HepG2 (cell line): ENCODE measurements around the gene RTP3. TPM values are rescaled to one million over a fixed set of nuclear protein-coding genes. Genes with fewer than 3 reads are reported as not detected.

Experiments used
- ATAC-seq: fragments of 200-7000 bp; cut with Tn5 transposase; 3 replicates; pipeline ENCODE4 v1.9.1; 2020; ENCODE audit warnings: mild to moderate bottlenecking, moderate library complexity
- BruUV-seq: library from RNA; stranded (reverse); fragments of 400-500 nt; replicated peaks from 2 replicates; lab custom pipeline; 2021; lab: Mats Ljungman, UMichigan
- CTCF ChIA-PET: fragments of 300-600 bp; formaldehyde crosslinking; extraction: SDS; loops from one replicate; lab custom pipeline; 2021; ENCODE audit warnings: low total read pairs, inconsistent platforms, low intra/inter-chr PET ratio; lab: Yijun Ruan, JAX
- POLR2A ChIA-PET: fragments of 350-600 bp; sonication (Branson Sonifier 250); formaldehyde crosslinking; loops from one replicate; lab custom pipeline; 2020; ENCODE audit warnings: antibody characterized with exemption, inconsistent platforms; lab: Yijun Ruan, JAX
- DNase-seq: peaks from one replicate; pipeline ENCODE4 v3.0.0-alpha.2; 2015; ENCODE audit warnings: low spot score
- FAIRE-seq: peaks from 3 replicates; lab custom pipeline; 2011; peaks lifted over from hg19 to GRCh38; lab: Jason Lieb, UNC
- H2AFZ ChIP-seq: one replicate; pipeline ENCODE4 v1.6.1; 2011; ENCODE audit warnings: low read length, inconsistent platforms
- H3K27ac ChIP-seq: fragments of 300-600 bp; 3 replicates; pipeline ENCODE4 v1.8.0; 2011; ENCODE audit warnings: mixed run types, mild to moderate bottlenecking, mixed read lengths, low read length, inconsistent platforms; ENCODE audit not compliant: insufficient read depth; ENCODE audit errors: extremely low read length
- H3K27me3 ChIP-seq, 2 experiments: fragments of 200-600 bp in 1 of 2; 2 replicates in 1 of 2; 3 replicates in 1 of 2; pipeline versions ENCODE4 v1.6.0 to v1.8.0; 2011; ENCODE audit warnings: low read length in 2 of 2, mild to moderate bottlenecking in 2 of 2, moderate library complexity in 2 of 2, inconsistent platforms in 1 of 2; ENCODE audit not compliant: insufficient read depth in 2 of 2, control insufficient read depth in 1 of 2
- H3K36me3 ChIP-seq, 2 experiments: fragments of 200-600 bp in 1 of 2; replicated peaks in 1 of 2; 2 replicates in 1 of 2; 3 replicates in 1 of 2; pipeline versions ENCODE4 v1.5.1 to v1.8.0; 2011; ENCODE audit warnings: low read length in 2 of 2, inconsistent platforms in 1 of 2; ENCODE audit not compliant: insufficient read depth in 2 of 2, control insufficient read depth in 1 of 2
- H3K4me1 ChIP-seq: 2 replicates; pipeline ENCODE4 v1.5.1; 2012; ENCODE audit warnings: low read length, inconsistent platforms; ENCODE audit not compliant: insufficient read depth
- H3K4me2 ChIP-seq: 2 replicates; pipeline ENCODE4 v1.6.0; 2011; ENCODE audit warnings: low read depth, low read length, inconsistent platforms
- H3K4me3 ChIP-seq, 3 experiments: fragments of 200-600 bp in 1 of 3; sonication (generic), shearing (Covaris generic) in 1 of 3; replicated peaks in 1 of 3; 2 replicates each; pipeline ENCODE4 v1.5.1; 2011 to 2016; ENCODE audit warnings: low read length in 3 of 3, inconsistent platforms in 2 of 3, low read depth in 2 of 3, mild to moderate bottlenecking in 2 of 3, control low read depth in 1 of 3, mixed read lengths in 1 of 3; ENCODE audit not compliant: insufficient read depth in 1 of 3
- H3K79me2 ChIP-seq: one replicate; pipeline ENCODE4 v1.6.1; 2011; ENCODE audit warnings: low read length, inconsistent platforms; ENCODE audit not compliant: insufficient read depth
- H3K9ac ChIP-seq: 2 replicates; pipeline ENCODE4 v1.6.0; 2011; ENCODE audit warnings: mild to moderate bottlenecking, low read depth, low read length, inconsistent platforms; ENCODE audit not compliant: insufficient read depth
- H3K9me3 ChIP-seq: 2 replicates; pipeline ENCODE4 v1.5.1; 2012; ENCODE audit warnings: mild to moderate bottlenecking, low read length
- H4K20me1 ChIP-seq: 2 replicates; pipeline ENCODE4 v1.6.0; 2011; ENCODE audit warnings: inconsistent platforms, mild to moderate bottlenecking, low read length, moderate library complexity; ENCODE audit not compliant: insufficient read depth
- ATRX ChIP-seq: sonication (generic); formaldehyde crosslinking; IDR thresholded peaks from 2 replicates; pipeline ENCODE4 v1.4.0; 2020; ENCODE audit warnings: missing genetic modification reagents, borderline replicate concordance
- FOXP1 ChIP-seq, 2 experiments: fragments of 450-650 bp in 1 of 2; IDR thresholded peaks; 2 replicates each; pipeline ENCODE4 v1.6.1; 2017 to 2018; ENCODE audit warnings: antibody characterized with exemption in 1 of 2
- HNRNPK ChIP-seq: fragments of 200-400 bp; formaldehyde crosslinking; IDR thresholded peaks from 2 replicates; pipeline ENCODE4 v1.6.1; 2018; ENCODE audit warnings: low read length, low read depth, moderate library complexity, mild to moderate bottlenecking; ENCODE audit not compliant: poor library complexity, severe bottlenecking
- HNRNPL ChIP-seq: fragments of 200-400 bp; formaldehyde crosslinking; IDR thresholded peaks from 2 replicates; pipeline ENCODE4 v1.6.1; 2017; ENCODE audit warnings: mild to moderate bottlenecking, low read depth, low read length
- HNRNPLL ChIP-seq: fragments of 200-400 bp; formaldehyde crosslinking; IDR thresholded peaks from 2 replicates; pipeline ENCODE4 v1.6.1; 2017; ENCODE audit warnings: mild to moderate bottlenecking, low read depth, low read length; ENCODE audit not compliant: poor library complexity, severe bottlenecking
- JARID2 ChIP-seq: sonication (generic); formaldehyde crosslinking; IDR thresholded peaks from 2 replicates; pipeline ENCODE4 v1.8.1; 2023; ENCODE audit warnings: missing genetic modification reagents, inconsistent platforms; ENCODE audit not compliant: insufficient replicate concordance
- JDP2 ChIP-seq: sonication (generic); formaldehyde crosslinking; IDR thresholded peaks from 2 replicates; pipeline ENCODE4 v1.8.1; 2022; ENCODE audit warnings: missing genetic modification reagents, borderline replicate concordance
- SIX4 ChIP-seq: sonication (generic); formaldehyde crosslinking; IDR thresholded peaks from 2 replicates; pipeline ENCODE4 v1.4.0; 2020; ENCODE audit warnings: missing genetic modification reagents
- TAF15 ChIP-seq: fragments of 200-400 bp; formaldehyde crosslinking; IDR thresholded peaks from one replicate; pipeline ENCODE4 v1.6.1; 2018; ENCODE audit warnings: mild to moderate bottlenecking, low read depth, low read length; ENCODE audit not compliant: poor library complexity, severe bottlenecking
- TARDBP ChIP-seq: sonication (generic); formaldehyde crosslinking; IDR thresholded peaks from 2 replicates; pipeline ENCODE4 v1.8.0; 2022; ENCODE audit warnings: mild to moderate bottlenecking, missing genetic modification reagents
- TCF7L2 ChIP-seq: IDR thresholded peaks from 2 replicates; pipeline ENCODE4 v1.6.1; 2011; ENCODE audit warnings: mild to moderate bottlenecking, low read depth, low read length, moderate library complexity
- ZEB1 ChIP-seq: IDR thresholded peaks from 2 replicates; pipeline ENCODE4 v1.6.1; 2012; ENCODE audit warnings: mild to moderate bottlenecking, low read depth, inconsistent platforms; ENCODE audit not compliant: insufficient replicate concordance
- ZNF296 ChIP-seq: sonication (generic); formaldehyde crosslinking; conservative IDR thresholded peaks from 2 replicates; pipeline ENCODE4 v1.5.0; 2020; ENCODE audit warnings: mild to moderate bottlenecking, missing genetic modification reagents
- ZNF616 ChIP-seq: sonication (generic); formaldehyde crosslinking; IDR thresholded peaks from 2 replicates; pipeline ENCODE4 v1.5.0; 2020; ENCODE audit warnings: low read depth, mild to moderate bottlenecking, missing genetic modification reagents
- in situ Hi-C: cut with HindIII; loops from 2 replicates; pipeline ENCODE4 v1.10.0; 2017; ENCODE audit warnings: low pct_unique_long_range_greater_than_20kb; ENCODE audit not compliant: extremely low pct_ligation_motif_present
- intact Hi-C: fragments of 100-400 bp; cut with micrococcal nuclease; formaldehyde crosslinking; loops from one replicate; pipeline ENCODE4 v1.10.0; 2022; ENCODE audit not compliant: unreplicated experiment
- polyA plus RNA-seq, 8 experiments: library from polyadenylated mRNA; depleted of rRNA in 3 of 8; stranded (reverse) in 7 of 8; unstranded in 1 of 8; fragments of >200 nt; fragmentation: Illumina TruSeq in 4 of 8; extraction: Trizol in 4 of 8; gene quantifications; 2 replicates each; pipeline versions ENCODE4 v1.2.1 to v1.2.3, GENCODE V29; 2011 to 2016; ENCODE audit warnings: low read depth in 4 of 8, missing spikeins in 1 of 8, mixed read lengths in 1 of 8; ENCODE audit not compliant: insufficient read depth in 1 of 8
- total RNA-seq, 5 experiments: library from RNA; depleted of rRNA; stranded (reverse); fragments of >200 nt; fragmentation: Illumina TruSeq; extraction: Trizol; gene quantifications; 2 replicates each; pipeline ENCODE4 v1.2.3, GENCODE V29; 2016; ENCODE audit warnings: low read depth in 1 of 5
- TF ChIP-seq, protein P1 (sequence below): sonication (generic); formaldehyde crosslinking; IDR thresholded peaks from 2 replicates; pipeline ENCODE4 v1.4.0; 2020; ENCODE audit warnings: missing genetic modification reagents
- TF ChIP-seq, protein P2 (sequence below): sonication (generic); formaldehyde crosslinking; IDR thresholded peaks from 2 replicates; pipeline ENCODE4 v1.8.0; 2022; ENCODE audit warnings: mild to moderate bottlenecking, missing genetic modification reagents, moderate library complexity

The RTP3 gene
- total and polyA plus RNA-seq, 2 of the 13 experiments (the other 11 are each of a cell fraction or from before 2014, with no cell fraction given): 0.09 TPM; not detected in 1

DNA sequence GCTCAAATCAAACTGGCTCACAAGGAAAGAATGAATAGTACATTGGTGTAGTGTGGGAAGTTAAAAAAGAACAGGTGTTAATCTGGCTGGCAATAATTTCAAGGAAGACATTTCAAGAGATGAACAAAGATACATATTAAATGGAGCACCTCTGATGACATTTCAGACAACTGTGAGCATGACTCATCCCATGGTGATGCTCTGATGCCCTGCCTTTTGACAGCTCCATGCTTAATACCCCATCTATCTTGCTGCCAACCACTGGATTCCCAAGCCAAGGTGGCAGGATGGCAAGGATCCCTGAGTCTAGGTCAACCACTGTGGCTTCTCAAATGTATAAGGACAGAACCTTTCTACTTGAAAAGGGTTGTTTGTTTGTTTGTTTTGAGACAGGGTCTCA is 39.0 kb downstream of the RTP3 start:
- Histone ChIP-seq H3K4me1 (no peaks in the 10 kb centered on the region), H3K9ac (no peak overlapping the region), H3K27ac (no peak overlapping the region), H3K36me3 (no peaks in the 10 kb centered on the region), H3K27me3 (no peaks in the 10 kb centered on the region), H3K4me2 (no peak overlapping the region), H2AFZ (no peak overlapping the region)
- BruUV-seq: no TSS peak
- CTCF ChIA-PET: no interaction called here
- POLR2A ChIA-PET: no interaction called here
- DNase-seq: no peak
- intact Hi-C loops (no loop called here), in situ Hi-C loops (no loop called here)
- FAIRE-seq: no peak
- no peak for ATAC-seq
- no peak for TF ChIP-seq HNRNPL
- no peak for TF ChIP-seq ATRX (CRISPR knock-in tag)
- TF ChIP-seq HNRNPLL: no peak
- no peak for TF ChIP-seq SIX4 (CRISPR knock-in tag)
- no peak for TF ChIP-seq ZNF616 (CRISPR knock-in tag)
- TF ChIP-seq ZNF296 (CRISPR knock-in tag): no peak
- TF ChIP-seq JARID2: no peak
- no peak for TF ChIP-seq TAF15
- TF ChIP-seq TARDBP (CRISPR knock-in tag): no peak
- TF ChIP-seq JDP2 (CRISPR knock-in tag): no peak
- no peak for TF ChIP-seq FOXP1 (IDR thresholded peaks at IDR 0.05)
- TF ChIP-seq FOXP1 (CRISPR knock-in tag; IDR thresholded peaks at IDR 0.05): no peak
- TF ChIP-seq TCF7L2: no peak
- TF ChIP-seq, protein P1, sequence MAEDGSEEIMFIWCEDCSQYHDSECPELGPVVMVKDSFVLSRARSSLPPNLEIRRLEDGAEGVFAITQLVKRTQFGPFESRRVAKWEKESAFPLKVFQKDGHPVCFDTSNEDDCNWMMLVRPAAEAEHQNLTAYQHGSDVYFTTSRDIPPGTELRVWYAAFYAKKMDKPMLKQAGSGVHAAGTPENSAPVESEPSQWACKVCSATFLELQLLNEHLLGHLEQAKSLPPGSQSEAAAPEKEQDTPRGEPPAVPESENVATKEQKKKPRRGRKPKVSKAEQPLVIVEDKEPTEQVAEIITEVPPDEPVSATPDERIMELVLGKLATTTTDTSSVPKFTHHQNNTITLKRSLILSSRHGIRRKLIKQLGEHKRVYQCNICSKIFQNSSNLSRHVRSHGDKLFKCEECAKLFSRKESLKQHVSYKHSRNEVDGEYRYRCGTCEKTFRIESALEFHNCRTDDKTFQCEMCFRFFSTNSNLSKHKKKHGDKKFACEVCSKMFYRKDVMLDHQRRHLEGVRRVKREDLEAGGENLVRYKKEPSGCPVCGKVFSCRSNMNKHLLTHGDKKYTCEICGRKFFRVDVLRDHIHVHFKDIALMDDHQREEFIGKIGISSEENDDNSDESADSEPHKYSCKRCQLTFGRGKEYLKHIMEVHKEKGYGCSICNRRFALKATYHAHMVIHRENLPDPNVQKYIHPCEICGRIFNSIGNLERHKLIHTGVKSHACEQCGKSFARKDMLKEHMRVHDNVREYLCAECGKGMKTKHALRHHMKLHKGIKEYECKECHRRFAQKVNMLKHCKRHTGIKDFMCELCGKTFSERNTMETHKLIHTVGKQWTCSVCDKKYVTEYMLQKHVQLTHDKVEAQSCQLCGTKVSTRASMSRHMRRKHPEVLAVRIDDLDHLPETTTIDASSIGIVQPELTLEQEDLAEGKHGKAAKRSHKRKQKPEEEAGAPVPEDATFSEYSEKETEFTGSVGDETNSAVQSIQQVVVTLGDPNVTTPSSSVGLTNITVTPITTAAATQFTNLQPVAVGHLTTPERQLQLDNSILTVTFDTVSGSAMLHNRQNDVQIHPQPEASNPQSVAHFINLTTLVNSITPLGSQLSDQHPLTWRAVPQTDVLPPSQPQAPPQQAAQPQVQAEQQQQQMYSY (CRISPR knock-in tag): no peak
- TF ChIP-seq, protein P2, sequence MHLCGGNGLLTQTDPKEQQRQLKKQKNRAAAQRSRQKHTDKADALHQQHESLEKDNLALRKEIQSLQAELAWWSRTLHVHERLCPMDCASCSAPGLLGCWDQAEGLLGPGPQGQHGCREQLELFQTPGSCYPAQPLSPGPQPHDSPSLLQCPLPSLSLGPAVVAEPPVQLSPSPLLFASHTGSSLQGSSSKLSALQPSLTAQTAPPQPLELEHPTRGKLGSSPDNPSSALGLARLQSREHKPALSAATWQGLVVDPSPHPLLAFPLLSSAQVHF (CRISPR knock-in tag): no peak
- no peak for TF ChIP-seq HNRNPK
- TF ChIP-seq ZEB1: no peak
- TF ChIP-seq, all 625 proteins: peak for 0
- Histone ChIP-seq H3K79me2 (no peaks in the 10 kb centered on the region), H4K20me1 (no peaks in the 10 kb centered on the region), H3K9me3 (no peaks in the 10 kb centered on the region), H3K4me3 (no peak overlapping the region)
